ENCODE results near the gene CNOT11.
"Not testable (repeated sequence)": the region's sequence is repeated elsewhere in the genome, so short reads cannot be mapped to it uniquely, and the experiment has no call there.

Gene CNOT11

DNA sequence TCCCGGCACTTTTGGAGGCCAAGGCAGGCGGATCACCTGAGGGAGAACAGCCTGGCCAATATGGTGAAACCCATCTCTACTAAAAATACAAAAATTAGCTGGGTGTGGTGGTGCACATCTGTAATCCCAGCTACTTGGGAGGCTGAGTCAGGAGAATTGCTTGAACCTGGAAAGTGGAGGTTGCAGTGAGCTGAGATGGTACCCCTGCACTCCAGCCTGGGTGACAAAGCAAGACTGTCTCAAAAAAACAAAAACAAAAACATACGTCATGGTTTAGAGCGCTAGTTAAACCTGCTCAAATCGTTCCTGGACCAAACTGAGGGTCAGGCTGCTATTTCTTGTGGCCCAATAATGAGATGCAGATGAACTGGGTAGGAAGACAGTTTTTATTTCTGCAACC lies 7.2 kb upstream of the CNOT11 start:
- not testable (repeated sequence) for DNase-seq (ENCODE audit: low read depth)

- not testable (repeated sequence) for DNase-seq (ENCODE audit: low read depth)
Observed at GRCh38 chr2:101248756-101249155, 3.9 kb upstream of the CNOT11 start.

DNA sequence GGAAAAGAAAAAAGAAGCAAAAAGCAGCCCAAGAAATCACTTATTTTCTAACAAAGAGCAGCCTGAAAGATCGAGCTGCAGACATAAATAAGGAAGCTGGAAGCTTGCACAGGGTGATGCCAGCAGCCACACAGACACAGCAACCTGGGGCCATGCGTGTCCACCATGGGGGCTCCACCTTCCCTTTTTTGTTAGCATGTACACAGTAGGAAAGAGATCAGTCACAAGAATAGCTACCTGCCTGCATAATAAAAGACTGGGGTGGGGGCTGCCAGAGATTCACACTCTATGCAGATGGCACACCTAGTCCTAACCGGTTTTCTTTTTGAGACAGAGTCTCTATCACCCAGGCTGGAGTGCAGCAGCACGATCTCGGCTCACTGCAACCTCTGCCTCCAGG lies 2.9 kb upstream of the CNOT11 start:
- no peak for DNase-seq (ENCODE audit: low read depth)

DNA sequence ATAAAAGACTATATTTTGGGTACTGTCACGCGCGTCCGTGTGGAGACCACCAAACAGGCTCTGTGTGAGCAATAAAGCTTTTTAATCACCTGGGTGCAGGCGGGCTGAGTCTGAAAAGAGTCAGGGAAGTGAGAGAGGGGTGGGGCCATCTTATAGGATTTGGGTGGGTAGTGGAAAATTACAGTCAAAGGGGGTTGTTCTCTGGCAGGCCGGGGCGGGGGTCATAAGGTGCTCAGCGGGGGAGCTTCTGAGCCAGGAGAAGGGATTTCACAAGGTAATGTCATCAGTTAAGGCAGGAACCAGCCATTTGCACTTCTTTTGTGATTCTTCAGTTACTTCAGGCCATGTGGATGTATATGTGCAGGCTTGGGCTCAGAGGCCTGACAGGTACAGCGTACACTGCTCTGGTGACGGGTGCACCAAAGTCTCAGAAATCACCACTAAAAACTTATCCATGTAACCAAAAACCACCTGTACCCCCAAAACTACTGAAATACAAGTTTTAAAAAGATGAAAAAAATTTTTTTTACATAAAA lies 1.4 kb upstream of the CNOT11 start:
- DNase-seq (ENCODE audit: low read depth) = not testable (repeated sequence)

DNA sequence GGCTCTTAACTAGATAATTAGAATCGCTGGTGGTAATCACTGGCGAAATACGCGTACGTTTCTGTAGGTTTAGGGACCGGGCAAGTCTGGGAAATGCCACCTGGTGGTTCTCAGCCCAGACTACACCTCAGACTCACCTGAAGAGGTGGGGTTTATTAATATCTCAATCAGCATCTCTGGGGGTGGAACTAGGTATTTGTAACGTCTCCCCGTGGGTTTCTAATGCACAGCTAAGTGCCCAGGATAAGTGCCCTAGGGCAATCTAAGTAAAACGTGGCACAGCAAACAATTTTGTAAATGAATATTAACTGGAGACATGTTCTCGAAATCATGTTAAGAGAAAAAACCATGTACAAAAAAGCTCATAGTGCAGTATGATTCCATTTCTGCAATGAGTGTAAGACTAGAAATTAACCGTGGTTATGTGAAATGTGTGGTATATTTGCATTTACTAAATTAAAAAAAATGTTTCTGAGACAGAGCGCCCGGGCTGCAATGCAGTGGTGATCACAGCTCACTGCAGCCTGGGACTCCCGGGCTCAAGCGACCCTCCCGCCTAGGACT lies 760 bp upstream of the CNOT11 start:
- DNase-seq (ENCODE audit: low read depth) = no peak

GRCh38 chr2:101253013-101253702 lies 472 bp downstream of the CNOT11 start:
- DNase-seq (ENCODE audit: low read depth) = peak; percentile 43

GRCh38 chr2:101253703-101254450 lies 1.2 kb downstream of the CNOT11 start:
- DNase-seq (ENCODE audit: low read depth) = no peak

DNA sequence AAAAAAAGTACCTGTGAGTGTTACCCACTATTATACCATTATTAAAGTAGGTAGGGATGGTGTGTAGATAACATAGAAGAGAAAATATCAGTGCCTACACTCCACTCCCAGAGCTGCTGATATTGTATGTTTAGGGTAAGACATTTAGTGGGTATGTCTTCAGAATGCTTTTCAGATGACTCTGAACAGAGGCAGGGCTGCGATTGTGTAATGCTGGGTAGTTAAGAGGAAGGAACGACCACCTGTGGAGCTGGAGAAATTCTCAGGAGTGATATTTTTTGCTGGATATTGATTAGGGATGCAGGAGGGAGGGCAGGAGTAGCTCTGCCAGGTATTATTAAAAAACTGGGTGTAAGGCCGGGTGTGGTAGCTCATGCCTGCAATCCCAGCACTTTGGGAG lies 2.8 kb downstream of the CNOT11 start:
- no peak for DNase-seq (ENCODE audit: low read depth)

DNA sequence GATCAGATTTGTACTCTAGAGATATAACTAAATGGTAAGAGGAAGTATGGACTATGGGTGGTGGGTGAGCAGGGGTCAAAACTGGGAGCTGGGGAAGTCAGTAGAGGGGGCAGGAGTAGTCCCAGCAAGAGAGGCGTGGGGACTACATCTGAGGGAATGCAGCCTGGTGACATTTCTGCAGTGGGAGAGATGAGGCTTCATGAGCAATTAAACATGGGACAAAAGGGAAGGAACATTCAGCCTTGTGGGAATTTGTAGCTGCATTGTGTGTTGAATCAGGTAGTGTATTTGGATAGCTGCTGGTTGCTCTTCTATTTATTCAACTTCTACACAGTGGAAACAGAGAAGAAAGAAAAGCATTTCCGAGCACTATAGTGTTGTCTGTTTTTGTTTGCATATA lies 3.6 kb downstream of the CNOT11 start:
- no peak for DNase-seq (ENCODE audit: low read depth)

DNA sequence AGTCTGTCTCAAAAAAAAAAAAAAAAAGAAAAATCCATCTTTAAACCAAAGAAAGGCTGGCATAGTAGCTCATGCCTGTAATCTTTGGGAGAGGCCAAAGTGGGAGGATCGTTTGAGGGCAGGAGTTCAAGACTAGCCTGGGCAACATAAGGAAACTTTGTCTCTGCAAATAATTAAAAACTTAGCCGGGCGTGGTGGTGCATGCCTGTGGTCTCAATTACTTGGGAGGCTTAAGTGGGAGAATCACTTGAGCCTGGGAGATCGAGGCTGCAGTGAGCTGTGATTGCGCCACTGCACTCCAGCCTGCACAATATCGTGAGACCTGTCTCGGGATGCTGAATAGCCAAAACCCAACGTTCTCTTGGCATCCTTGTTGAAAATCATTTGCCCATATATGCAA lies 6.1 kb downstream of the CNOT11 start:
- DNase-seq (ENCODE audit: low read depth) = no peak

GRCh38 chr2:101262142-101262541 lies 9.5 kb downstream of the CNOT11 start:
- no peak for DNase-seq (ENCODE audit: low read depth)

DNA sequence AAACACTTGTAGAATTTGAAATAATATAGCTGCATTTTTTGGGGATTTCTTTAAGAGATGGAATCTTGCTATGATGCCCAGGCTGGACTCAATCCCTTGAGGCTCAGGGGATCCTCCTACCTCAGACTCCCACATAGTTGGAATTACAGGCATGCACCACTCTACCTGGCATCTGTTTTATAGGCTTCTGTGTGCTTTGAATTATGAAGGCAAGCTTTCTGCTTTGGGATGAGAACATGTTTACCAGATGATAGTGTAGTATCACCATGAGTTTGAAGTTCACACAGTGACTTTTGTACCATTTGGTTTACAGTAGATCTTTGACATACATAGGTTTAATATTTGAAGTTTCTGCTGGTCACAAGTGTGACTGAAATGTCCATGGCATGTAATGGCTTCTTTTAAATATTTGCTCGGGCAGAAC lies 10.7 kb downstream of the CNOT11 start:
- no peak for DNase-seq (ENCODE audit: low read depth)

GRCh38 chr2:101264360-101264939 lies 11.8 kb downstream of the CNOT11 start:
- no peak for DNase-seq (ENCODE audit: low read depth)

DNA sequence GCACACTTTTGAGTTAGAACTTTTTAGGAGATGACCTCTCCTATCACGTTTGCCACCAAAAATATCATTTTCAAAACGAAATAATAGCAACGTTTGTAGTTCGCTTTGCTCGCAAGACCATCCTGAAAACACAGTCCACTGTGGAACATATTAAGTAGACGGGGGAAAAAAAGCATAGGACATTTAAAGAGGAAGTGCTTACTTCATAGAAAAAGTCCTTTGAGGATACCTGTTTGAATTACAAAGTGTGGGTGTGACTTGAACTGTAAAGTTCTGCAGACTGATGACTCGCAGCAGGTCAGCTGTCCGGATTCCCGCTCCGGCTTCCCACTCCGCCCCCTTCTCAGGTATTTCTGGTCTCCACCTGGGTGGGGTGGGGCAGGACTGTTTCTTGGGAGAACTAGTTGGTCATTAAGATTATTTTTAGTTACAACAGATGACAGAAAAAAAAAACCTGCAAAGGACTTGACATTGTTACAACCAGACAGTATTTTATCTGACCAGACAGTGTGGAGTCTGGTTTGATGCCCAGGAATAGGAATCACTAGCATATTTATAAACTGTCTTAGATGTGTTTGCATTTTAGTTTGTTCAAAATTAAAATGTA lies 13.3 kb downstream of the CNOT11 start:
- DNase-seq (ENCODE audit: low read depth) = no peak

GRCh38 chr2:101267671-101268656 lies 15.3 kb downstream of the CNOT11 start:
- DNase-seq (ENCODE audit: low read depth) = no peak

DNA sequence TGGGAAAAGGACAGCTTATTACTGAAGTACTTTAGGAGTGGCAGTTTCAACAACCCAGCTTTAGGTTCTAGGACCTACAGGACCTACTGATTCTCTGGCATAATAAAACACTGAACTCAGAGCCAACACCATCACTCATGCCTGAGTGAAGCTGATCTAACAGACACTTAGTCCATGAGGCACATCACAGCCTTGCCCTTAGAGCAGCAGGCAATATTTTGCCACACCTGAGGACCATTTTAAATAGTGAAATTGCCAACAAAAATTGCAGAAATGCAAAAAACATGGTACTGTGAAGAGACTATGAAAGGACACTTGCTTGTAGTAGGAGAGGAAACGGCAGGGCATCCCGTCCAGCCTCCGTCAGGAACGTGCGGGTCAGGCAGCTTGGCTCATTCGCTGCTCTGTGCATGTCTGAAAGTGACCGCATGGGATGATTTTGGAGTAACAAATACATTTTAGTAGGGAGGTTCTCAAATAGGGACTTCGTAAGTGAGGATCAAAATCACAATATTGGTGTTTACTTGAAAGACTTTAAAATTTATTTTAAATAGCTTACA lies 18.1 kb downstream of the CNOT11 start:
- no peak for DNase-seq (ENCODE audit: low read depth)

GRCh38 chr2:101272045-101272784 lies 19.5 kb downstream of the CNOT11 start:
- DNase-seq (ENCODE audit: low read depth) = no peak

DNA sequence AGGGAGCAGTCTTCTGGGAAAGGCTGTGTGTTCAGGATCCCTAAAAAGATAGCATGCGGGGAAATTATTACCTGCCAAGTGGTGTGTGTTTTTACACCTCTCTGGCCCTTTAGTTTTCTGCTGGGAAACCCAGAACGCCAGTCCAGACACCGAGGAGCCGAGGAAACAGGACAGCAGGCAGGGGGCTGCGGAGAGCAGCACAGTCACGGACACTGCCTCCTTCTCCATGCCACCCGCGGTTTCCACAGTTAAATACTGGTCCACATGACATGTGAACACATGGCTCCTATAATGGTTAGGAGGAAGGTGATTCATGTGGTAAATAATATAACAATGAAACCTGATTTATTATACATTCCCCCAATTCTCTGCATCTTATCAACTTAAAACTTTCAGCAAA lies 20.4 kb downstream of the CNOT11 start:
- DNase-seq (ENCODE audit: low read depth) = no peak

- DNase-seq (ENCODE audit: low read depth) = no peak
Observed at GRCh38 chr2:101274142-101274541, 21.5 kb downstream of the CNOT11 start.

GRCh38 chr2:101277111-101277510 lies 24.4 kb downstream of the CNOT11 start:
- DNase-seq (ENCODE audit: low read depth) = no peak
